Femur (tissue), 1 donor: ENCODE measurements around the gene TPRA1.
A peak's percentile ranks its signal among the peaks of the same experiment; 100 is the strongest.
"Not testable (repeated sequence)": the region's sequence is repeated elsewhere in the genome, so short reads cannot be mapped to it uniquely, and the experiment has no call there.

ENCODE experiments used
- DNase-seq: peaks from one replicate; pipeline ENCODE4 v3.0.0-alpha.2; 2017

The TPRA1 gene

DNA sequence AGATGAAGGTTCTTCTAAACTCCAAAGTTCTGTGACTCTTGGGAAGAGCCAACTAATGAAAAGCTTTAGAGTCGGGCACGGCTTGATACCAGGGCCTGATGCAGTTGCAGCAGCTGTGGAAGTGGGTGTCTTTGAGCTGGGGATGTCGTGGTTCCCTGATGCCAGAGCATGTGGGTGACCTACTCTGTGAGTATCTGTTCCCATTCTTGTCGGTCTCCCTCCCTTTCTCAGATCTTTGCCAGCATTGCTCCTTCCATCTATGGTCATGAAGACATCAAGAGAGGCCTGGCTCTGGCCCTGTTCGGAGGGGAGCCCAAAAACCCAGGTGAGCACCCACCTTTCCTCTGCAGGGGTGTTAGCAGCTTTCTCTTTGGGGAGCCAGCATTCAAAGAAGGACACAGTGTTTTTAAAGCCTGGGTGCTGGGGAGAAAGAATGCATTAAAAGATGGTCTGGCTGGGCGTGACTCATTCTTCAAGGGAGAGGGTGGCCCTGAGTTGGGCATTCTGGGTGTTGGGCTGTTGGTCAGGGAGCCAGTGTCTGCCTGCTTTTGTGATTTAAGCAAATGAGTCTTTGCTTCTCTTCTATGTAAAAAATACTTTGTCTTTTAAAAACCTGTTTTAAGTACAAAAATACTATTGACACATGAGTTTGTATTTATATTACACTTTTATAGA lies 25.2 kb upstream of the TPRA1 start:
- no peak for DNase-seq

DNA sequence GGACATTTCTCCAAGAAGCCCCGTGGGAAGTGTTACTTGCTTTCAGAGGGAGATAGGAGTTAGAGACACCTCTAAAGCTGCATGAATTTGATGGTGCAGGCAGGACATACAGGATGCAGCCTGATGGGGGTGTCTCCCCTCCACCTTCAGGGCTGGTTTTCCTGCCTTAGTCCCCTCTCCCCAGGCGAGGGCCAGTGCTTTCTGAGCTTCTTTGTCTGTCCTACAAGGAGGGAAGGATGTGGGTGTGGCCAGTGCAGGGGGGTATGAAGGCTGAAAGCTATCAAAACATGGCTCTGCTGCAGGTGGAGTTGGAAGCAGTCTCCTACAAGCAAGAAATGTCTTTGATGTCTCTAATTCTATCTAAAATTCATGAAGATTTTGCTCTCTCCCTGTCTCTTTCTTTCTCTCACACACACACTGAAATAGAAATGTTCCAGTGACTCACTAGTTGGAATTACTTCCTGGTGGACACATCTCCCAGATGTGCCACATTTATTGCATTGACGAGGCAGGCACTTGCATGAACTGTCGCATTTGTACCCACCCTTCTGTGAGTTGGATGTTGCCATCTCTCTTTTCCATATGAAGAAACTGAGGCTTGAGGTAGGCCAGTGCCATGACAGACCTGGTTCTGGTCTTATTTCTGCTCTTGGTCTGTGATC lies 24.5 kb upstream of the TPRA1 start:
- DNase-seq, result no peak

- DNase-seq, result no peak
Measured at GRCh38 chr3:127613406-127613805, 22.9 kb upstream of the TPRA1 start.

- DNase-seq, result no peak
Measured at GRCh38 chr3:127612966-127613365, 22.4 kb upstream of the TPRA1 start.

DNA sequence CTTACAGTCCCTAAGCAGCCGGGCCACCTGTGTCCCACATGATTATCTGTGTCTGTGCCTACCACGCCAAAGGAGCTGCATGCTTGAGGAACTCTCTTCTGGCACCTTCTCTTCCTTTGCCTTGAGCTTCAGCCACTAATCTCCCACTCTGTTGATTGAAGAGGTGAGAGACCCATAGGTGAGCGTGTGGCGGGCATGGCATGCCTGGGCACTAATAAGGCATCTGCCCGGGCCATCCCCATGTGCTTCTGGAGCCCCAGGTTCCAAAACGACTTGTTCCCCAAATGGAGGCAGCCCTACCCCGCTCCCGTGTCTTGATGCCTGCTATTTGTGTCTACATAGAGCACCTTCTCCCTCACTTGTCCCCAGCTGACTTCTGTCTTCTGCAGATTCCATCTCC lies 20.7 kb upstream of the TPRA1 start:
- no peak for DNase-seq

- no peak for DNase-seq
Measured at GRCh38 chr3:127610105-127610504, 19.6 kb upstream of the TPRA1 start.

- DNase-seq, result peak; percentile 56
Measured at GRCh38 chr3:127608362-127608718, 17.8 kb upstream of the TPRA1 start.

- no peak for DNase-seq
Measured at GRCh38 chr3:127607675-127608361, 17.3 kb upstream of the TPRA1 start.

GRCh38 chr3:127606981-127607595 lies 16.6 kb upstream of the TPRA1 start:
- DNase-seq, result no peak

- DNase-seq, result no peak
Measured at GRCh38 chr3:127606086-127606805, 15.7 kb upstream of the TPRA1 start.

DNA sequence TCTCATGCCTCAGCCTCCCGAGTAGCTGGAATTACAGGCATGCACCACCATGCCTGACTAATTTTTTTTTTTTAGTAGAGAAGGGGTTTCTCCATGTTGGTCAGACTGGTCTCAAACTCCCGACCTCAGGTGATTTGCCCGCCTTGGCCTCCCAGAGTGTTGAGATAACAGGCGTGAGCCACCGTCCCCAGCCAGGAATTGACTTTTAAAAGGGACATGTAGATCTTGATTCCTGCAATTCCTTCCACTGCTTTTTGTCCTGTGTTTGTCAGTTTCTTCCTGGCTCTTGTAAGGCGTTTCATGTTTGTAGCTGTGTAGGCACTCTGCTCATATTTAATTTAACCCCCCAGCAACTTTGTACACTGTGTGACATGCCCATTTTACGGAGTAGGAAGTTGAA lies 15.0 kb upstream of the TPRA1 start:
- not testable (repeated sequence) for DNase-seq

DNA sequence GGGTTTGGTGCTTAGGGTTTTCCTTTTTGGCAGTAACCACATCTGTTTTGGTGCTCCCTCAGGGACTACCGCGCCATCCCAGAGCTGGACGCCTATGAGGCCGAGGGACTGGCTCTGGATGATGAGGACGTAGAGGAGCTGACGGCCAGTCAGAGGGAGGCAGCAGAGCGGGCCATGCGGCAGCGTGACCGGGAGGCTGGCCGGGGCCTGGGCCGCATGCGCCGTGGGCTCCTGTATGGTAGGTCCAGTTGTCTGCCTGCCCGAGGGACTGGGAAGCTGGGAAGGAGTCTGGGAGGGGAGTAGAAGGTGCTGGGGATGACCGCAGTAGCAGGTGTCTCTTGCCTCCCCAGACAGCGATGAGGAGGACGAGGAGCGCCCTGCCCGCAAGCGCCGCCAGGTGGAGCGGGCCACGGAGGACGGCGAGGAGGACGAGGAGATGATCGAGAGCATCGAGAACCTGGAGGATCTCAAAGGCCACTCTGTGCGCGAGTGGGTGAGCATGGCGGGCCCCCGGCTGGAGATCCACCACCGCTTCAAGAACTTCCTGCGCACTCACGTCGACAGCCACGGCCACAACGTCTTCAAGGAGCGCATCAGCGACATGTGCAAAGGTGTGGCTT lies 14.1 kb upstream of the TPRA1 start:
- no peak for DNase-seq

GRCh38 chr3:127604035-127604434 lies 13.5 kb upstream of the TPRA1 start:
- DNase-seq, result no peak

GRCh38 chr3:127600749-127601456 lies 10.4 kb upstream of the TPRA1 start:
- no peak for DNase-seq

DNA sequence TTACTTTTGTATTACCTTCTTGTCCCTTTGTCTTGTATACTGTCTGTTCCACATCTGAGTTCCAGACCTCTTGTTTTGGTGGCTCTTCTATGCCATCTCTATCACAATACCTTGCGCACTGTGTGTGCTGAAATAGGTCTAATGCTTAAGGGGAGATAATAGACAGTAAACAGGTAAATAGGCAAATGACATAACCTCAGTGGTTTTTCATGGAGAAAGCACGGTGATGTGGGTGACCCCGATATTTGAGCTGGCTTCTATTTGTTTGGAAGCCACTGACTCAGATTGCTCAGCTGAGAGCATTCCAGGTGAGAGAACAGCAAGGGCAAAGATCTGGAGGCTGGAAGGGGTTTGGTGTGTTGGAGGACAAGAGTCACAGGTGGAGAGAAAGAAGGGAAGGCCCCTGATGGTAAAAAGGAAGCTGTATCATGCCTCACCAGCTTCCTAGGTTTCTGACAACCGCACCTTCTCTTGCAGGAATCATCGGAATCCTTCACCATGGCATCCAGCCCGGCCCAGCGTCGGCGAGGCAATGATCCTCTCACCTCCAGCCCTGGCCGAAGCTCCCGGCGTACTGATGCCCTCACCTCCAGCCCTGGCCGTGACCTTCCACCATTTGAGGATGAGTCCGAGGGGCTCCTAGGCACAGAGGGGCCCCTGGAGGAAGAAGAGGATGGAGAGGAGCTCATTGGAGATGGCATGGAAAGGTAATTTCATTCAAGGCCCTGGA lies 8.5 kb upstream of the TPRA1 start:
- DNase-seq, result no peak

GRCh38 chr3:127597020-127597771 lies 6.7 kb upstream of the TPRA1 start:
- no peak for DNase-seq

GRCh38 chr3:127595303-127595702 lies 4.8 kb upstream of the TPRA1 start:
- no peak for DNase-seq

- no peak for DNase-seq
Measured at GRCh38 chr3:127593178-127593577, 2.6 kb upstream of the TPRA1 start.

- no peak for DNase-seq
Measured at GRCh38 chr3:127590282-127590592, 296 bp downstream of the TPRA1 start.

DNA sequence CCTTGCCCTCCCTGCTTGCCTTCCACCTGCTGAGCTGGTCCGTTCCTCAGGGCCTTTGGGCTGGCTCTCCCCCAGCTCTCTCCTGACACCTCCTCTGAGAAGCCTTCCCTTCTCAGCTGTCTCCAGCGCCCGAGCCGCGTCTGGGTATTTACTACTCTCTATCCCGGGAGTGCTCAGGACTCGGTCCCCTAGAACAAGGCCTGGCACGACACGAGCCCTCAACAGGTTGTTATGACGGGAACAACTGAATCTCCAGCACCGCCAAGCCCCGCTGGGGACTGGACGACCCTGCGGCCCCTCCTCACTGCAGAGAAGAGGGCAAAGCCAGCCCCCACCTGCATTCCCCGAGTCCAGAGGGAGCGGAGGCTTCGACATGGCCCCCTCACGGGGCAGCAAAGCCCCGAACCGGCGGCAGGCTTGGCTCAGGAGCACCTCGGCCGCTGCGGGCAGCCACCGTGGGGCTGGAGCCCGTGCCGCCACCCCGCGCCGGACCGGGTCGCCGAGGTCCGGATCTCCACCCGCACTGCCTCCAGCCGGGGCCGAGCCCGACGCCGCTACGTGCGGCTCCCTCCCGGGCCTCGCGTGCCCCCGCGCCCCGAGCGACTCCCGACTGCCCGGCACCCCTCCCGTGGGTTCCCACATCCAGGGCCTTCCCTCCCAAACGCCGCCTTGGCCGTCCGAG lies 792 bp downstream of the TPRA1 start:
- peak; percentile 39 for DNase-seq
